ENCODE results near the gene GALNT17.

The GALNT17 gene

GRCh38 chr7:71313553-71313952 is 181.6 kb downstream of the GALNT17 start:
- H3K36me3 Mint-ChIP-seq: no peaks in the 10 kb centered on the region
- H3K4me3 Mint-ChIP-seq: no peak overlapping the region
- peaks cover 14% of the 10 kb centered on the region for H3K9me3 Mint-ChIP-seq
- no peak overlapping the region for H3K27ac Mint-ChIP-seq
- ATAC-seq (no peak), DNase-seq (ENCODE audit: low spot score in 2 of 2) (no peak)
- H3K4me1 Mint-ChIP-seq: no peaks in the 10 kb centered on the region

GRCh38 chr7:71320916-71321315 is 189.0 kb downstream of the GALNT17 start:
- Mint-ChIP-seq H3K9me3 (peaks cover 13% of the 10 kb centered on the region), H3K4me1 (no peaks in the 10 kb centered on the region), H3K4me3 (no peak overlapping the region)

DNA sequence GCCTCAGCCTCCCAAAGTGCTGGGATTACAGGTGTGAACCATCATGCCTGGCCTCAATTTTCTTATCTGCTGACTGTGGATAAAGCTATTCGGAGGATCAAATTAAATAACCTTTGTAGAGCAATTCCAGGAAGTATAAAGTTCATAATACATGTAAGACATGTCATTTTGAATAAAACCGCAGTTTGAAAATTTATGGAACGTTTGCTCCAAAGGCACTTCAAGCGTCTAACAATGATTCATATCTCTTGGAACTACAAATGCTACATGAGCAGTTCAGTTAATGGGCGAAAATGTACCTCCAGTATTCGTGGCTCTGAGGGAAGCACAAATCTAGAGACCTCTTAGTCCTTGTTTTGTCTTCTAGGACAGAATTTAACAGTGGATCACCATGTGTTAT is 190.3 kb downstream of the GALNT17 start:
- no peak for DNase-seq (ENCODE audit: low spot score in 2 of 2)
- ATAC-seq: no peak
- H3K36me3 Mint-ChIP-seq: no peaks in the 10 kb centered on the region
- peaks cover 16% of the 10 kb centered on the region for H3K9me3 Mint-ChIP-seq
- H3K4me1 Mint-ChIP-seq: no peaks in the 10 kb centered on the region
- H3K4me3 Mint-ChIP-seq: no peak overlapping the region
- no peak overlapping the region for H3K27ac Mint-ChIP-seq

More at GRCh38 chr7:71320916-71321315, 189.0 kb downstream of the GALNT17 start:
- Mint-ChIP-seq H3K36me3 (no peaks in the 10 kb centered on the region), H3K27ac (no peak overlapping the region)
- ATAC-seq (no peak), DNase-seq (ENCODE audit: low spot score in 2 of 2) (no peak)

GRCh38 chr7:71323726-71324125 is 191.8 kb downstream of the GALNT17 start:
- Mint-ChIP-seq H3K4me3 (no peak overlapping the region), H3K4me1 (no peaks in the 10 kb centered on the region), H3K36me3 (no peaks in the 10 kb centered on the region), H3K9me3 (peaks cover 16% of the 10 kb centered on the region), H3K27ac (no peak overlapping the region)
- no peak for ATAC-seq
- DNase-seq (ENCODE audit: low spot score in 2 of 2): no peak

- no peak overlapping the region for H3K27ac Mint-ChIP-seq
- no peak for DNase-seq (ENCODE audit: low spot score in 2 of 2)
- no peaks in the 10 kb centered on the region for H3K36me3 Mint-ChIP-seq
- peaks cover 12% of the 10 kb centered on the region for H3K9me3 Mint-ChIP-seq
- H3K4me1 Mint-ChIP-seq: no peaks in the 10 kb centered on the region
- no peak overlapping the region for H3K4me3 Mint-ChIP-seq
- ATAC-seq: no peak
Measured at GRCh38 chr7:71325151-71325550, 193.2 kb downstream of the GALNT17 start.

- Mint-ChIP-seq H3K27ac (no peak overlapping the region), H3K36me3 (no peaks in the 10 kb centered on the region), H3K9me3 (peaks cover 16% of the 10 kb centered on the region), H3K4me1 (no peaks in the 10 kb centered on the region), H3K4me3 (no peak overlapping the region)
- no peak for DNase-seq (ENCODE audit: low spot score in 2 of 2)
- no peak for ATAC-seq
Measured at GRCh38 chr7:71326595-71326994, 194.7 kb downstream of the GALNT17 start.

- Mint-ChIP-seq H3K4me3 (no peak overlapping the region), H3K9me3 (peaks cover 14% of the 10 kb centered on the region), H3K36me3 (no peaks in the 10 kb centered on the region), H3K27ac (no peak overlapping the region), H3K4me1 (no peaks in the 10 kb centered on the region)
- no peak for DNase-seq (ENCODE audit: low spot score in 2 of 2)
- no peak for ATAC-seq
Measured at GRCh38 chr7:71327946-71328345, 196.0 kb downstream of the GALNT17 start.

DNA sequence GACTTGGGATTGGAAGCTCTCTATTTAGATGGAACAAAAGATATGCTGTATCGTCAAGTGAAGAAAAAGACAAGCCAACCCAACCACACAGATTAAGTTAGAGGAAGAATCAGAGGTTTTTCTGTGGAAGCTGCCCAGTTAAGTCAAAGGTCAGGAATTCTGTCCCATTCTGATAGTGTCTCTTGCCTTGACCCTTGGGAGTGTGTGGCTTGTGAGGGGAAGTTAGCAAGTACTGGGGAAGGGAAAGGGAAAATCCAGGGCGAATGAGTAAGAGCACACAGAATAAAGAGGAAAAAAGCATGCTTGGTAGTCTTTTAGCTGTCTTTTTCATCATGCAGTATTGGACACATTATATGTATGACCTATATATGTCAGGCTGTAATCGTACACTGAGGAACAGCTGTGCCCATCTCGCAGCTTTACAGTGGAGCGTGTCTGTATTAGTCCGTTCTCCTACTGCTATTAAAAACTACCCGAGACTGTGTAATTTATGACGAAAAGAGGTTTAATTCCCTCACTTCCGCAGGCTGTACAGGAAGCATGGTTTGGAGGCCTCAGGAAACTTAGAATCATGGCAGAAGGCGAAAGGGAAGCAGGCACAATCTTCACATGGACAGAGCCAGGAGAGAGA is 197.2 kb downstream of the GALNT17 start:
- ATAC-seq (no peak), DNase-seq (ENCODE audit: low spot score in 2 of 2) (no peak)
- Mint-ChIP-seq H3K27ac (no peak overlapping the region), H3K36me3 (no peaks in the 10 kb centered on the region), H3K4me1 (no peaks in the 10 kb centered on the region), H3K9me3 (peaks cover 11% of the 10 kb centered on the region), H3K4me3 (no peak overlapping the region)

DNA sequence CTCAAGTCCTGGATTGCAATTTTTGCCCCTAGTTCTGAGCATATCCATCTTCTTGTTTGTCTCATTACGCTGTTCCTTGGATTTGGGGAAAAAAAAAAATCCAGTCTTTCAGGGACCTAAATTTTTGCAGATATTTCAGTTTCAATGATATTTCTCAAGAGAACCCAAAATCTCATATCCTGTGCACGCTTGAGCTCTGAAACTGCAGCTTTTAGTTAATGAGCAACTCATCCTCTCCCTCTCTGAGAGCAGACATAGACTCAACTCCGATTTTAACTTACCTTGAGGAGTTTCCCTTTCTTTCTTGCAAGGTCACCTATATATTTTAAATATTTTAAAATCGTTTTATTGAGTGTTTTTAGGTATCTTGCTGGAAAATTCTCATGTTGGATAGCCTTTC is 200.3 kb downstream of the GALNT17 start:
- DNase-seq (ENCODE audit: low spot score in 2 of 2) (no peak), ATAC-seq (no peak)
- Mint-ChIP-seq H3K4me1 (no peaks in the 10 kb centered on the region), H3K27ac (no peak overlapping the region), H3K9me3 (peaks cover 9% of the 10 kb centered on the region), H3K4me3 (no peak overlapping the region), H3K36me3 (no peaks in the 10 kb centered on the region)

DNA sequence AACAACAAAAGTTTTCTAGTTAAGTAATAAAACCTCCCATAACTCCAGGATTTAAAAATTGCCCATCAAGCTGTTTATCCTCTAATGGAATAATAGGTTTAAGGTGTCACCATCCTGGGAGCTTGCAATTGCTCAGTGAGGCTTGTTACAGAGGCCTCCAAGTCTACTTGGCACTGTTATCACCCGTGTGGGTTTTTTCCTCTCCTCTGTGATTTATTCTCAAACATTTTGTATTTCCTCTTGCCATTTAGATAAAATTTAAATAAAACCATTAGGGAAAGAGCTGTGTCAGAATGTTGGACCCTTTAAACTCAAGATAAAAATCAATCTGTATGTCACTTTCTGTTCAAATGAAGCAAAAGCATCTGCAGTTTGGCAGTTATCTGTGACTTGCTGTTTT is 202.6 kb downstream of the GALNT17 start:
- no peaks in the 10 kb centered on the region for H3K4me1 Mint-ChIP-seq

DNA sequence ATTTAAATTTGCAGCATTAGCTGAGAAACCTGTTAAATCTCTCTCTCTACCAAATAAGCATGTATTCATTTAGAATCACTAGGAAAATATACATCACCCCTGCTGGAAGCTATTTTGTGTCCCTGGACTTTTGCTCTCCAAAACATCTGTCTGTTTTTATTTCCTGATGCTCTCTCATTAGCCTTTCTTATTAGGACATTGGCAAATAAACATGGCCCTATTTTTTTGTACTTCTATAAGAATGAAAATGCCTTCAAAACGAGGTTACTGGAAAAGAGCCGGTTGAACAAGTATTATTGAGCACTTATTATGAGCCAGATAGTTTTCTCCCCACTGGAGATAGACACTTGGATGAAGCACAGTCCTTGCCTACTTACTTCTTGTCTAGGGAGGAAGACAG is 206.9 kb downstream of the GALNT17 start:
- DNase-seq (ENCODE audit: low spot score in 2 of 2): no peak

More for the DNA sequence above, 202.6 kb downstream of the GALNT17 start:
- Mint-ChIP-seq H3K4me3 (no peak overlapping the region), H3K27ac (no peak overlapping the region), H3K36me3 (no peaks in the 10 kb centered on the region), H3K9me3 (peaks cover 6% of the 10 kb centered on the region)
- no peak for DNase-seq (ENCODE audit: low spot score in 2 of 2)
- ATAC-seq: no peak

GRCh38 chr7:71339924-71340323 is 208.0 kb downstream of the GALNT17 start:
- Mint-ChIP-seq H3K4me3 (no peak overlapping the region), H3K27ac (no peak overlapping the region), H3K36me3 (no peaks in the 10 kb centered on the region), H3K9me3 (peaks cover 11% of the 10 kb centered on the region), H3K4me1 (no peaks in the 10 kb centered on the region)
- DNase-seq (ENCODE audit: low spot score in 2 of 2) (no peak), ATAC-seq (no peak)

More for the DNA sequence above, 206.9 kb downstream of the GALNT17 start:
- Mint-ChIP-seq H3K4me1 (no peaks in the 10 kb centered on the region), H3K4me3 (no peak overlapping the region), H3K27ac (no peak overlapping the region), H3K9me3 (peaks cover 8% of the 10 kb centered on the region), H3K36me3 (no peaks in the 10 kb centered on the region)
- ATAC-seq: no peak

GRCh38 chr7:71342202-71342601 is 210.3 kb downstream of the GALNT17 start:
- Mint-ChIP-seq H3K27ac (no peak overlapping the region), H3K36me3 (no peaks in the 10 kb centered on the region), H3K4me1 (no peaks in the 10 kb centered on the region), H3K4me3 (no peak overlapping the region), H3K9me3 (peaks cover 13% of the 10 kb centered on the region)
- ATAC-seq: no peak
- DNase-seq (ENCODE audit: low spot score in 2 of 2): no peak

- Mint-ChIP-seq H3K27ac (no peak overlapping the region), H3K4me1 (no peaks in the 10 kb centered on the region), H3K36me3 (no peaks in the 10 kb centered on the region), H3K9me3 (peaks cover 13% of the 10 kb centered on the region), H3K4me3 (no peak overlapping the region)
- ATAC-seq: no peak
- no peak for DNase-seq (ENCODE audit: low spot score in 2 of 2)
Measured at GRCh38 chr7:71343039-71343438, 211.1 kb downstream of the GALNT17 start.

DNA sequence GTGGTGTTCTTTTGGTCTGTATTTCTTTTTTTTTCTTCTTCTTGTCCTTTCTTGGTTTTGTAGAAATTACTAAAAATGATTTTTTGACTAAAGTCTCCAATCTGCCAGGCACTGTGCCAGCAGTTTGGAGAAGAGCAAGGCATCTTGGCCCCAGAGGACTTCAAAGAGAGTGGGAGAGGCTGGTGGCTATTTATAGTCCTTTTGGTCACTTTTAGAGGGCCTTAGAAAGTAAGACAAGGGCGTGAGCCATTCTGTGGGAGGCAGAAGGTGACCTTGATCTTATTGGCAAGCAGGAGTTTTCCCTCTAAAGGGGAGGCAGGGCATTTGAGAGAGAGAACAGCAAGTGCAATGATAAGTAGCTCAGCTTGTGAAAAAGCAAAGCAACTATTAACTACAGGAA is 211.9 kb downstream of the GALNT17 start:
- Mint-ChIP-seq H3K4me3 (no peak overlapping the region), H3K4me1 (no peaks in the 10 kb centered on the region), H3K27ac (no peak overlapping the region), H3K36me3 (no peaks in the 10 kb centered on the region), H3K9me3 (peaks cover 13% of the 10 kb centered on the region)
- DNase-seq (ENCODE audit: low spot score in 2 of 2) (no peak), ATAC-seq (no peak)

GRCh38 chr7:71345117-71345884 is 213.4 kb downstream of the GALNT17 start:
- Mint-ChIP-seq H3K36me3 (no peaks in the 10 kb centered on the region), H3K4me1 (no peaks in the 10 kb centered on the region), H3K27ac (no peak overlapping the region), H3K9me3 (peaks cover 10% of the 10 kb centered on the region), H3K4me3 (no peak overlapping the region)
- no peak for DNase-seq (ENCODE audit: low spot score in 2 of 2)
- no peak for ATAC-seq

All from stimulated activated effector memory CD8-positive, alpha-beta T cell treated with anti-CD3 and anti-CD28 coated beads, Interleukin-12 subunit alpha, Interleukin-12 subunit beta, amount 100 ng/mL, for 72 hours (primary cell).